Upper lobe of right lung (tissue), 1 donor: ENCODE measurements around the gene ERI3. TPM values are rescaled to one million over a fixed set of nuclear protein-coding genes. Genes with fewer than 3 reads are reported as not detected.

Source experiments
- ATAC-seq: fragments of 200-7000 bp; cut with Tn5 transposase; one replicate; pipeline ENCODE4 v1.9.1; 2020; ENCODE audit warnings: mild to moderate bottlenecking, moderate library complexity
- DNase-seq: peaks from one replicate; pipeline ENCODE4 v3.0.0-alpha.2; 2020
- H3K27ac ChIP-seq: fragments of 200-600 bp; one replicate; pipeline ENCODE4 v1.8.0; 2022
- H3K27me3 ChIP-seq: fragments of 200-600 bp; one replicate; pipeline ENCODE4 v1.8.0; 2022; ENCODE audit warnings: mild to moderate bottlenecking
- H3K36me3 ChIP-seq: fragments of 200-600 bp; one replicate; pipeline ENCODE4 v1.8.0; 2022
- H3K4me1 ChIP-seq: fragments of 200-600 bp; one replicate; pipeline ENCODE4 v1.8.0; 2022
- H3K4me3 ChIP-seq: fragments of 200-600 bp; one replicate; pipeline ENCODE4 v1.8.0; 2022; ENCODE audit warnings: mild to moderate bottlenecking
- H3K9me3 ChIP-seq: fragments of 200-600 bp; one replicate; pipeline ENCODE4 v1.8.0; 2022
- intact Hi-C: fragments of 100-400 bp; cut with DNase I; formaldehyde crosslinking; loops from one replicate; pipeline ENCODE4 v1.11.0; 2022
- total RNA-seq: library from RNA; stranded (reverse); fragmentation: NEBNext Ultra II Directional; extraction: Animal tissue kit (Norgen Biotek cat#: 25700); gene quantifications from one replicate; pipeline ENCODE4 v1.2.1, GENCODE V29; 2021
- TF ChIP-seq, protein P1 (sequence below): fragments of 200-600 bp; IDR thresholded peaks from one replicate; pipeline ENCODE4 v1.8.0; 2022; ENCODE audit warnings: antibody characterized with exemption
- donor health status: DM: no; HTN: yes; CAD: no; lungs with severe emphysema.

ERI3 gene
- total RNA-seq, 1 donor from 2014 or later, result 41.7 TPM

DNA sequence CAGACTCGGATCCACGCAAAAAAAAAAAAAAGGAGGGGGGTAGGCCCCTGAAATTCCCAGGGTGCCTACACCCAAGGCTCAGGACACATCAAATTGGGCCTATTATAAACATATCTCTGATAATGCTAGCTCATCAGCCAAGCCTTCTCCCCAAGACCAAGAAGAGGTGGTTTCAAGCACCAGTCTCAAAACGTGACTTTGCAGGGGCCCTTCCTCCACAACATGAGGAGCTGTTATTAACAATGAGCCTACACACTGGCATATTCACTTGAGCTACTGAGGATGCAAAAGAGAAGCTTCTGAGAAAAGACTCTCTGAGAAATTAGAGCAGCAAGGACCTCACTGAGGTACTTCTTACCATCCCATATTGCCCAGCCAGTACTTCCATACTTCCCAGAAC, 32.7 kb downstream of the ERI3 start:
- H3K9me3 ChIP-seq, result no peaks in the 10 kb centered on the region
- no peak overlapping the region for H3K27ac ChIP-seq
- H3K27me3 ChIP-seq, result no peaks in the 10 kb centered on the region
- intact Hi-C loops, result no loop called here
- H3K36me3 ChIP-seq, result peaks cover 18% of the 10 kb centered on the region
- no peak for ATAC-seq
- H3K4me1 ChIP-seq, result peaks cover 4% of the 10 kb centered on the region
- H3K4me3 ChIP-seq, result no peak overlapping the region
- TF ChIP-seq, protein P1, sequence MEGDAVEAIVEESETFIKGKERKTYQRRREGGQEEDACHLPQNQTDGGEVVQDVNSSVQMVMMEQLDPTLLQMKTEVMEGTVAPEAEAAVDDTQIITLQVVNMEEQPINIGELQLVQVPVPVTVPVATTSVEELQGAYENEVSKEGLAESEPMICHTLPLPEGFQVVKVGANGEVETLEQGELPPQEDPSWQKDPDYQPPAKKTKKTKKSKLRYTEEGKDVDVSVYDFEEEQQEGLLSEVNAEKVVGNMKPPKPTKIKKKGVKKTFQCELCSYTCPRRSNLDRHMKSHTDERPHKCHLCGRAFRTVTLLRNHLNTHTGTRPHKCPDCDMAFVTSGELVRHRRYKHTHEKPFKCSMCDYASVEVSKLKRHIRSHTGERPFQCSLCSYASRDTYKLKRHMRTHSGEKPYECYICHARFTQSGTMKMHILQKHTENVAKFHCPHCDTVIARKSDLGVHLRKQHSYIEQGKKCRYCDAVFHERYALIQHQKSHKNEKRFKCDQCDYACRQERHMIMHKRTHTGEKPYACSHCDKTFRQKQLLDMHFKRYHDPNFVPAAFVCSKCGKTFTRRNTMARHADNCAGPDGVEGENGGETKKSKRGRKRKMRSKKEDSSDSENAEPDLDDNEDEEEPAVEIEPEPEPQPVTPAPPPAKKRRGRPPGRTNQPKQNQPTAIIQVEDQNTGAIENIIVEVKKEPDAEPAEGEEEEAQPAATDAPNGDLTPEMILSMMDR, result no peak
- DNase-seq, result no peak

DNA sequence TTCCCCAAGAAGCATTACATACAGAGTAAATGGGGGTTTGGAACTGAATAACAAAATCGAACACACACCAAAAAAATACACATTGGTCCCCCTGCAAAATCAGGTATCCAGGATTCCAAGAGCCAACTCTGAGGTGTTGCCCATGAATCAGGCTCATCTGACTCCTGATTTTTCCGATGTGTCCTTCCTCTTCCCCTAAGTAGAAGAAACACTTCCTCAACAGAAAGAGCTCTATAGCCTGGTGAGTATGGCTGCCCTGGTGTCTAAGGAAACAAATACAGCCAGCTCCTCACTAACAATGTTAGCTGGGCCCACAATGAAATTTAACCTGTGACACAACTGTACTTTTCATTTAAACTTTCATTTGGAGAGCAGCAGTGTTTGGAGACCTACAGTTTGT, 33.6 kb downstream of the ERI3 start:
- Histone ChIP-seq H3K9me3 (no peaks in the 10 kb centered on the region), H3K36me3 (peaks cover 18% of the 10 kb centered on the region), H3K27ac (no peak overlapping the region), H3K27me3 (no peaks in the 10 kb centered on the region), H3K4me1 (no peaks in the 10 kb centered on the region), H3K4me3 (no peak overlapping the region)
- TF ChIP-seq, protein P1, result no peak
- no peak for DNase-seq
- intact Hi-C loops, result no loop called here
- ATAC-seq, result no peak

DNA sequence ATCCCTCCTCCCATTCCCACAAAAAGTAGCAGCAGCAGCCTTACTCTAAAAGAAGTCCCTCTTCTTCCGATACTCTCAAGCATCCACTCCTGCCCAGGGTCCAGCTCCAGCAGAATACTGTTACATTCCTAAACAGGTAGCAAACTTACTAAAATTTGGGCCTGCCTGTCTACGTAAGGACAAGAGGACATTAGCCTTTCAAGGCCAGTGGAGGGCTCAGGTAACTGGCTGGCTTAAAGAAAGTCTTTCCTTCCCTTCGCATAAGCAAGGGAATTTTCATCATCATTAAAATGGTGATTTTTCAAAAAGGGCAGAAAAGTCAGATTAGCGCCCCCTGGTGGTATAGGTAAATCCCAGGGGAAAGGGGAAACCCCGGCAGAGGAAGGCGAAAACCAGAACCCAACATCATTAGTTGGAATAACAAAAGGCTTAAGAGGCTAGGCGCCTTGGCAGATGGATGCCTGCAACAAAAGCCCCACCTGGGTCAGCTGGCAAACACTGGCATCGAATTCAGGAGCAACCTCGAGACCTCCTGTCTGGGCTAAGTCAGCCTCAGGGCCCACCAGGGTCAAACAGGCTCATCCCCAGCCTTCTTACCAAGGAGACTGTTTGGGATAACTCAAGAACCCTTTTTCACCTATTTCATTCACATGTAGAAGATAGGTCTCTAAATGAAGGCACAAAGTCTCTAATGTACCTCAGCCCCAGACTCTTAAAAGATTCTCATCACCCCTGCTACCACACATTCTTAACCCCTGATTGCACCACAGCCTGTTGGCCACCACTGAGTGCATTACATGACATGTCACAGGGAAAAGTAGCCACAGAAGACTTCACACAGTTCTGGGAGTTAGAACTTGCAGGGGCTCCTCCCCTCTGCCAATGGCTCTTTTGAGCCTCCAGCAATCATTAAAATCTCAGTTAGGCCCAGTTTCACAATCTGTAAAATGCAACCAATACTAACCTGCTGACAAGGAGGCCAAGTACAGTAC, 36.7 kb downstream of the ERI3 start:
- ATAC-seq (peak; percentile 60), DNase-seq (no peak)
- Histone ChIP-seq H3K4me3 (no peak overlapping the region), H3K27ac (no peak overlapping the region), H3K9me3 (no peaks in the 10 kb centered on the region), H3K4me1 (no peaks in the 10 kb centered on the region), H3K36me3 (peaks cover 34% of the 10 kb centered on the region), H3K27me3 (no peaks in the 10 kb centered on the region)
- TF ChIP-seq, protein P1, result peak; percentile 88
- intact Hi-C loops, result no loop called here

DNA sequence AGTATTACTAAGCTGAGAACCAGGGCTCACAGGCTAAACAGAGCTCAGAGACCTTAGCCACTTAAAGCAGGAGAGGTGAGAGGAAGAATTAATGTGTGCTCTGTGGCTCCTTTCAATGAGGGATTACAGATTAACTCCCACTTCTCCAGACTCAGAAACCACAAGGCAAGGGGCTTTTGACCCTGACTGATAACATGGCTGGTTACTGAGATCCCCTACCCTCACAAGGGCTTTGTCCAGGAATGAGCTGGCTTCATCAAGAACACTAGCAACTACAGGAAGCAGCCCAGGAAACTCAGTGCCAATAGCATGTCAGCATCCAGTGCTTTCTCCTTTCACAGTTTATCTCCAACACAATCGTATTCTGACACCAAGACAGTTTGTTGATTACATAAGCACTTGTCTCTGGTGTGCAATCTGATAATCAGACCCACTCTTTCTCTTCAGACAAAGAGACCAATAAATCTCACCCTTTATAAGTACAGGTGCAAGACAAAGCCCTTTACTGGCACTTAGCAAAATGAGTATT, 38.8 kb downstream of the ERI3 start:
- Histone ChIP-seq H3K27me3 (no peaks in the 10 kb centered on the region), H3K27ac (no peak overlapping the region), H3K4me1 (no peaks in the 10 kb centered on the region), H3K9me3 (no peaks in the 10 kb centered on the region), H3K4me3 (no peak overlapping the region), H3K36me3 (peaks cover 49% of the 10 kb centered on the region)
- no peak for DNase-seq
- TF ChIP-seq, protein P1, result no peak
- intact Hi-C loops, result no loop called here
- ATAC-seq, result no peak

DNA sequence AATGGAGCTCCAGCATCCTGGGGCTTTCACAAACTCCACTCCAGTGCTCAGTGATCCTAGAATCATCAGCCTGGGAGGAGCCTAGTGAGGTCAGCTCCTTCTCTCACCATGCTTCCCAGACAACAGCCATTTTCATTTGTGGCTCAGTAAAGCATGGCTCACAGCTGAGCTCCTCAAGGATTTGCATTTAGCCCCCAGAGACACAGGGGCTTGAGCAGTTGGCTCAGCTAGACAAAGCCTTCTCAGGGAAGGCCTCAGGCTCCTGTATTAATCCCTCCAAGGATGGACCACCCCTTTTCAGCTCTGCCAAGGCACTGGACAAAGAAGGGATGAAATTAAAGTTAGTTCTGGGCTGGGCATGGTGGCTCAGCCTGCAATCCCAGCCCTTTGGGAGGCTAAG, 39.5 kb downstream of the ERI3 start:
- intact Hi-C loops, result no loop called here
- no peak for ATAC-seq
- Histone ChIP-seq H3K4me3 (no peak overlapping the region), H3K36me3 (peaks cover 54% of the 10 kb centered on the region), H3K9me3 (no peaks in the 10 kb centered on the region), H3K4me1 (no peaks in the 10 kb centered on the region), H3K27ac (no peak overlapping the region), H3K27me3 (no peaks in the 10 kb centered on the region)
- TF ChIP-seq, protein P1, result no peak
- DNase-seq, result no peak
